ENCODE results near the gene ALOXE3.

GRCh38 chr17:8151641-8152111, 33.4 kb upstream of the ALOXE3 start:
- TF ChIP-seq POLR2A (IDR thresholded peaks at IDR 0.05) (peak in 1 of 3 donors; percentile 60), CTCF (IDR thresholded peaks at IDR 0.05) (no peak)

Data from body of pancreas (tissue), 4 donors.